Glutamatergic neuron (in vitro differentiated cells): Measurements from ENCODE around the gene TSC22D2. TPM values are rescaled to one million over a fixed set of nuclear protein-coding genes. Genes with fewer than 3 reads are reported as not detected.

ENCODE experiments used
- DNase-seq: peaks from one replicate; pipeline ENCODE4 v3.0.0; 2022
- H3K27ac Mint-ChIP-seq: one replicate; pipeline ENCODE4 v1.8.0; 2020; ENCODE audit warnings: mild to moderate bottlenecking, mixed read lengths, inconsistent platforms; ENCODE audit not compliant: unreplicated experiment
- H3K27me3 Mint-ChIP-seq: one replicate; pipeline ENCODE4 v1.8.0; 2020; ENCODE audit warnings: mild to moderate bottlenecking, moderate library complexity, mixed read lengths, inconsistent platforms; ENCODE audit not compliant: unreplicated experiment
- H3K36me3 Mint-ChIP-seq: one replicate; pipeline ENCODE4 v1.8.0; 2020; ENCODE audit warnings: mild to moderate bottlenecking, mixed read lengths, inconsistent platforms; ENCODE audit not compliant: unreplicated experiment
- H3K4me1 Mint-ChIP-seq: one replicate; pipeline ENCODE4 v1.8.0; 2020; ENCODE audit warnings: mild to moderate bottlenecking, low read depth, mixed read lengths, inconsistent platforms; ENCODE audit not compliant: unreplicated experiment
- H3K4me3 Mint-ChIP-seq: one replicate; pipeline ENCODE4 v1.8.0; 2020; ENCODE audit warnings: mild to moderate bottlenecking, mixed read lengths, inconsistent platforms; ENCODE audit not compliant: unreplicated experiment
- H3K9me3 Mint-ChIP-seq: one replicate; pipeline ENCODE4 v1.8.0; 2020; ENCODE audit warnings: mild to moderate bottlenecking, moderate library complexity, mixed read lengths, inconsistent platforms; ENCODE audit not compliant: unreplicated experiment
- total RNA-seq: library from RNA; stranded (reverse); fragmentation: NEBNext Ultra II Directional; extraction: Animal tissue kit (Norgen Biotek cat#: 25700); gene quantifications from one replicate; pipeline ENCODE4 v1.2.1, GENCODE V29; 2021; ENCODE audit not compliant: unreplicated experiment
- TF ChIP-seq, protein P1 (sequence below): fragments of 200-600 bp; sonication (generic); IDR thresholded peaks from one replicate; pipeline ENCODE4 v1.5.0; 2021; ENCODE audit not compliant: partially characterized antibody, unreplicated experiment

The TSC22D2 gene
- total RNA-seq, 1 donor from 2014 or later, result 87.3 TPM

DNA sequence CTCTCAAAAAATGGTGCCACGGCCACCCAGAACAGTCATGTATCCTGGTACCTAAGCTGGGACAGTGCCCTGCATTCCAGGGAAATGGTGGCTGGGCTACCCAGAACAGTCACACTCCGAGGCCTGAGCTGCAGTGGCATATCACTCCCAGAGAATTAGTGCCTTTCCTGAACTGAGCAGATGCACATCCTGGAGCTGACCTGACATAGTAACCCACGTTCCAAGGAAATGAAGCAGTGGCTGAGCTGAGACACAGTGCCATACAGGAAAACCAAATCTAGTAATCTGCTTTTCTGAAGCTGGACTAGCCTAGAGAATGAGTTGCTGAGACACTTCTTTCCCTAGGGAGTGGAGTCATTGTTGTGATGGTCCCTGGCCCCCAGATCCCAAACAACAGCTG is 96.4 kb downstream of the TSC22D2 start:
- DNase-seq, result no peak
- H3K27me3 Mint-ChIP-seq, result no peaks in the 10 kb centered on the region
- peaks cover 9% of the 10 kb centered on the region for H3K9me3 Mint-ChIP-seq
- H3K27ac Mint-ChIP-seq, result no peak overlapping the region
- TF ChIP-seq, protein P1, sequence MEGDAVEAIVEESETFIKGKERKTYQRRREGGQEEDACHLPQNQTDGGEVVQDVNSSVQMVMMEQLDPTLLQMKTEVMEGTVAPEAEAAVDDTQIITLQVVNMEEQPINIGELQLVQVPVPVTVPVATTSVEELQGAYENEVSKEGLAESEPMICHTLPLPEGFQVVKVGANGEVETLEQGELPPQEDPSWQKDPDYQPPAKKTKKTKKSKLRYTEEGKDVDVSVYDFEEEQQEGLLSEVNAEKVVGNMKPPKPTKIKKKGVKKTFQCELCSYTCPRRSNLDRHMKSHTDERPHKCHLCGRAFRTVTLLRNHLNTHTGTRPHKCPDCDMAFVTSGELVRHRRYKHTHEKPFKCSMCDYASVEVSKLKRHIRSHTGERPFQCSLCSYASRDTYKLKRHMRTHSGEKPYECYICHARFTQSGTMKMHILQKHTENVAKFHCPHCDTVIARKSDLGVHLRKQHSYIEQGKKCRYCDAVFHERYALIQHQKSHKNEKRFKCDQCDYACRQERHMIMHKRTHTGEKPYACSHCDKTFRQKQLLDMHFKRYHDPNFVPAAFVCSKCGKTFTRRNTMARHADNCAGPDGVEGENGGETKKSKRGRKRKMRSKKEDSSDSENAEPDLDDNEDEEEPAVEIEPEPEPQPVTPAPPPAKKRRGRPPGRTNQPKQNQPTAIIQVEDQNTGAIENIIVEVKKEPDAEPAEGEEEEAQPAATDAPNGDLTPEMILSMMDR, result no peak
- H3K36me3 Mint-ChIP-seq, result peaks cover 8% of the 10 kb centered on the region
- H3K4me3 Mint-ChIP-seq, result no peak overlapping the region
- H3K4me1 Mint-ChIP-seq, result no peaks in the 10 kb centered on the region

DNA sequence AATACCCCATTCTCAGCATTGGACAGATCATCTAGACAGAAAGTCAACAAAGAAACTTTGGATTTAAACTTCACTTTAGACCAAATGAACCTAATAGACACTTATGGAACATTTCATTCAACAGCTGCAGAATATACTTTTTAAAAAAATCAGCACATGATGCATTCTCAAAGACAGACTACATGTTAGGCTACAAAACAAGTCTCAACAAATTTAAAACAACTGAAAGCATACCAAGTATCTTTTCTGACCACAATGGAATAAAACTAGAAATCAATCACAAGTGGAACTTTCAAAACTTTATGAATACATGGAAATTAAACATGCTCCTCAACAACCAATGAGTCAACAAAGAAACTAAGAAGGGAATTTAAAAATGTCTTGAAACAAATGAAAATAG is 100.3 kb downstream of the TSC22D2 start:
- H3K4me3 Mint-ChIP-seq, result no peak overlapping the region
- TF ChIP-seq, protein P1, result no peak
- H3K27me3 Mint-ChIP-seq, result no peaks in the 10 kb centered on the region
- H3K9me3 Mint-ChIP-seq, result no peaks in the 10 kb centered on the region
- H3K27ac Mint-ChIP-seq, result no peak overlapping the region
- no peaks in the 10 kb centered on the region for H3K36me3 Mint-ChIP-seq
- no peak for DNase-seq
- no peaks in the 10 kb centered on the region for H3K4me1 Mint-ChIP-seq

DNA sequence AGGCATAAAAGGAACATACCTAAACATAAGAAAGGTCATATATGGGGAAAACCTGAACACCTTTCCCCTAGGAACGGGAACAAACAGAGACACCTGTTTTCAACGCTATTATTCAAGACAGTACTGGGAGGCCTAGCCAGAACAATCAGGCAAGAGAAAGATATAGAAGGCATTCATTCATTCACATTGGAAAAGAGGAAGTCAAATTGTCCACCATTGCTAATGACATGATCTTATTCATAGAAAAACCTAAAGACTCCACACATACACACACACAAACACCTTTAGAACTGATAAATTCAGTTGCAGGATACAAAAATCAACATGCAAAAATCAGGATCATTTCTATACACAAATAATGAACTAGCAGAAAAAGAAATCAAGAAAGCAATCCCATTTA is 101.7 kb downstream of the TSC22D2 start:
- no peaks in the 10 kb centered on the region for H3K27me3 Mint-ChIP-seq
- no peak overlapping the region for H3K27ac Mint-ChIP-seq
- H3K36me3 Mint-ChIP-seq, result no peaks in the 10 kb centered on the region
- H3K4me3 Mint-ChIP-seq, result no peak overlapping the region
- TF ChIP-seq, protein P1, result no peak
- no peaks in the 10 kb centered on the region for H3K9me3 Mint-ChIP-seq
- no peak for DNase-seq
- no peaks in the 10 kb centered on the region for H3K4me1 Mint-ChIP-seq

DNA sequence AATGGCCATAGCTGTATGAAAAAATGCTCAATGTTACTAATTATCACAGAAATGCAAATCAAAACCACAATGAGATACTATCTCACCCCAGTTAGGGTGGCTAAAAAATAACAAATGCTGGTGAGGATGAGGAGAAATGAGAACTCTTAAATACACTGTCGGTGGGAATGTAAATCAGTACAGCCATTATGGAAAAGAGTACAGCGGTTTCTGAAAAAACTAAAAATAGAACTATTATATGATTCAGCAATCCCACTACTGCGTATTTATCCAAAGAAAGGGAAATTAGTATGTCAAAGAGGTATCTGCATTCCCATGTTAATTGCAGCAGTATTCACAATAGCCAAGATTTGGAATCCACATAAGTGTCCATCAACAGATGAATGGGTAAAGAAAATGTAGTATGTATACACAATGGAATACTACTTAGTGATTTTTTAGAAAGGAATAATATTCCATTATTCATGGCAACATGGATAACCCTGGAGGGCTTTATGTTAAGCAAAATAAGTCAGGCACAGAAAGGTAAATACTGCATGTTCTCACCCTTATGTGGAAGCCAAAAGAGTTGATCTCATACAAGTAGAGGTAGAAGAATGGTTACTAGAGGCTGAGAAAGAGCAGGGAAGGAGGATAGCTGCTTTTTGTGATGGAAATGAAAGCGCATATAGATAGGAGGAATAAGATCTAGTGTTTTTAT is 103.2 kb downstream of the TSC22D2 start:
- Mint-ChIP-seq H3K4me1 (no peaks in the 10 kb centered on the region), H3K27ac (no peak overlapping the region), H3K9me3 (no peaks in the 10 kb centered on the region)

DNA sequence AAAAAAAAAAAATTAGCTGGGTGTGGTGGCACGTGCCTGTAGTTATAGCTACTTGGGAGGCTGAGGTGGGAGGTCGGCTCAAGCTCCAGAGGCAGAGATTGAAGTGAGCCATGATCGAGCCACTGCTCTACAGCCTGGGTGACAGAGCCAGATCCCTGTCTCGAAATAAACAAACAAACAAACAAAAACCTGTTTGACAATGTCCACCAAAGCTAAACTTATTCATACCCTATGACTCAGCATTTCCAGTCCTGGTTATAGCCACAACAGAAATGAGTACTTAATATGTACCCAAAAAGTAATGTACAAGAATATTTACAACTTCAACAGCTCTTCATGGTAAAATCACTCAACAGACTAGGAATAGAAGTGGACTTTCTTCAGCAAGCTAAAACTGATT is 107.1 kb downstream of the TSC22D2 start:
- Mint-ChIP-seq H3K9me3 (peaks cover 6% of the 10 kb centered on the region), H3K4me3 (no peak overlapping the region), H3K4me1 (no peaks in the 10 kb centered on the region), H3K27ac (no peak overlapping the region), H3K27me3 (no peaks in the 10 kb centered on the region), H3K36me3 (no peaks in the 10 kb centered on the region)
- TF ChIP-seq, protein P1, result no peak
- no peak for DNase-seq

More for the DNA sequence above, 103.2 kb downstream of the TSC22D2 start:
- TF ChIP-seq, protein P1, result no peak
- Mint-ChIP-seq H3K4me3 (no peak overlapping the region), H3K27me3 (no peaks in the 10 kb centered on the region), H3K36me3 (no peaks in the 10 kb centered on the region)
- no peak for DNase-seq
